Mammary epithelial cell (primary cell): ENCODE measurements around the gene CASK.

Experiments used
- EZH2 ChIP-seq: IDR thresholded peaks from 2 replicates; pipeline ENCODE4 v1.6.1; 2012; ENCODE audit warnings: low read length, inconsistent platforms, borderline replicate concordance
- TF ChIP-seq, protein P1 (sequence below), 2 donors: IDR thresholded peaks in 1 of 2; conservative IDR thresholded peaks in 1 of 2; 2 replicates each; pipeline ENCODE4 v1.5.1; 2011 to 2012; ENCODE audit warnings: inconsistent platforms in 2 of 2, low read length in 2 of 2, mild to moderate bottlenecking in 2 of 2, control low read depth in 1 of 2, low read depth in 1 of 2; ENCODE audit not compliant: insufficient read depth in 1 of 2; ENCODE audit errors: extremely low read depth in 1 of 2

DNA sequence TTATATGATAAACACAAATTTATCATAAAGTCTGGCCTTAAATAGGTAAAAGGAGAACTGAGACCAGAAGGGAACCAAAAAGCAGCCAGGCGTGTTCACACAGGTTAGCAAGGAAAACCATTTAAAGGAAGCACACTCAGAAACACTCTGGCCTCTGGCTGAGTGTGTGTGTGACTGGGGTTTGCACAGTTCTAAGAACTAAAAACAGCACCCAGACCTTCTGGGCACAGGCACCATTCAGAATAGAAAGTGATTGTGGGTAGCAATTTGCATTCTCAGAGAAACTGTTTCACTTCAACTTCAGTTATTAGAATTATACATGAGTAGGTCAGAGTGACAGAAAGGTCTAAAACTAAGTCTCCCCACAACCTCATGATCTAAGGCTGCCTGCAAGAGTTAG is 189.4 kb downstream of the CASK start:
- TF ChIP-seq, protein P1, sequence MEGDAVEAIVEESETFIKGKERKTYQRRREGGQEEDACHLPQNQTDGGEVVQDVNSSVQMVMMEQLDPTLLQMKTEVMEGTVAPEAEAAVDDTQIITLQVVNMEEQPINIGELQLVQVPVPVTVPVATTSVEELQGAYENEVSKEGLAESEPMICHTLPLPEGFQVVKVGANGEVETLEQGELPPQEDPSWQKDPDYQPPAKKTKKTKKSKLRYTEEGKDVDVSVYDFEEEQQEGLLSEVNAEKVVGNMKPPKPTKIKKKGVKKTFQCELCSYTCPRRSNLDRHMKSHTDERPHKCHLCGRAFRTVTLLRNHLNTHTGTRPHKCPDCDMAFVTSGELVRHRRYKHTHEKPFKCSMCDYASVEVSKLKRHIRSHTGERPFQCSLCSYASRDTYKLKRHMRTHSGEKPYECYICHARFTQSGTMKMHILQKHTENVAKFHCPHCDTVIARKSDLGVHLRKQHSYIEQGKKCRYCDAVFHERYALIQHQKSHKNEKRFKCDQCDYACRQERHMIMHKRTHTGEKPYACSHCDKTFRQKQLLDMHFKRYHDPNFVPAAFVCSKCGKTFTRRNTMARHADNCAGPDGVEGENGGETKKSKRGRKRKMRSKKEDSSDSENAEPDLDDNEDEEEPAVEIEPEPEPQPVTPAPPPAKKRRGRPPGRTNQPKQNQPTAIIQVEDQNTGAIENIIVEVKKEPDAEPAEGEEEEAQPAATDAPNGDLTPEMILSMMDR (conservative IDR thresholded peaks at IDR 0.05 in 1 of 2, IDR thresholded peaks at IDR 0.05 in 1 of 2; ENCODE audit: extremely low read depth in 1 of 2, insufficient read depth in 1 of 2, low read depth in 1 of 2, low read length in 2 of 2), result no peak
- TF ChIP-seq EZH2, result no peak
